MM.1S (cell line): ENCODE data around the gene TULP4.

ENCODE experiments used
- EZH2 ChIP-seq: fragments of 300-600 bp; sonication (generic); optimal IDR thresholded peaks from 2 replicates; pipeline ENCODE3; 2017; ENCODE audit warnings: low read depth, mild to moderate bottlenecking, antibody characterized with exemption, low read length, mixed read lengths
- EZH2phosphoT487 ChIP-seq: fragments of 300-600 bp; sonication (generic); IDR thresholded peaks from 2 replicates; pipeline ENCODE4 v1.6.1; 2018; ENCODE audit warnings: antibody characterized with exemption, low read length
- TF ChIP-seq, protein P1 (sequence below): fragments of 300-600 bp; sonication (generic); IDR thresholded peaks from 2 replicates; pipeline ENCODE4 v1.5.1; 2016; ENCODE audit warnings: antibody characterized with exemption, low read length, mixed read lengths

DNA sequence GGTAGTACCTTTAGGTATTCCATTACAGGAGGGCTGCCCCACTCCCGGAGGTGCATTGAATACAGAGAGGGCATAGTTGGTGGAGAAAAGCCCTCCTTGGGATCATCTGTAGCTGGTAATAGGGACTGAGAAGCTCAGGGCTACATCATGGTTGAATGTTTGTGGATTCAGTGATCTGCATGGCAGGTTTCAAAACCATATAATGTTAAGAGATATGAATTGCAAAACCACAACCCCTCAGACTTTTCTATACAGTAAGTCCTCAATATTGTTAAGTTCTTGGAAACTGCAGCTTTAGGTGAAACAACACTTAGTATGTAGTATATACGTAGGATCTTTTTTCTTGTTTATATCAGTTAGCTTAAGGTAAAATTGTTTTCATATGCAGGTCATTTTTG, 11.3 kb downstream of the TULP4 start:
- TF ChIP-seq, protein P1, sequence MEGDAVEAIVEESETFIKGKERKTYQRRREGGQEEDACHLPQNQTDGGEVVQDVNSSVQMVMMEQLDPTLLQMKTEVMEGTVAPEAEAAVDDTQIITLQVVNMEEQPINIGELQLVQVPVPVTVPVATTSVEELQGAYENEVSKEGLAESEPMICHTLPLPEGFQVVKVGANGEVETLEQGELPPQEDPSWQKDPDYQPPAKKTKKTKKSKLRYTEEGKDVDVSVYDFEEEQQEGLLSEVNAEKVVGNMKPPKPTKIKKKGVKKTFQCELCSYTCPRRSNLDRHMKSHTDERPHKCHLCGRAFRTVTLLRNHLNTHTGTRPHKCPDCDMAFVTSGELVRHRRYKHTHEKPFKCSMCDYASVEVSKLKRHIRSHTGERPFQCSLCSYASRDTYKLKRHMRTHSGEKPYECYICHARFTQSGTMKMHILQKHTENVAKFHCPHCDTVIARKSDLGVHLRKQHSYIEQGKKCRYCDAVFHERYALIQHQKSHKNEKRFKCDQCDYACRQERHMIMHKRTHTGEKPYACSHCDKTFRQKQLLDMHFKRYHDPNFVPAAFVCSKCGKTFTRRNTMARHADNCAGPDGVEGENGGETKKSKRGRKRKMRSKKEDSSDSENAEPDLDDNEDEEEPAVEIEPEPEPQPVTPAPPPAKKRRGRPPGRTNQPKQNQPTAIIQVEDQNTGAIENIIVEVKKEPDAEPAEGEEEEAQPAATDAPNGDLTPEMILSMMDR = no peak
- TF ChIP-seq EZH2phosphoT487 (no peak), EZH2 (no peak)
